HS-27A (cell line): ENCODE measurements around the gene TMEM39B.
"Not testable (repeated sequence)": the region's sequence is repeated elsewhere in the genome, so short reads cannot be mapped to it uniquely, and the experiment has no call there.

Experiments used
- DNase-seq: peaks from one replicate; pipeline ENCODE4 v3.0.0-alpha.2; 2012; ENCODE audit warnings: low read depth, missing footprints

The TMEM39B gene

DNA sequence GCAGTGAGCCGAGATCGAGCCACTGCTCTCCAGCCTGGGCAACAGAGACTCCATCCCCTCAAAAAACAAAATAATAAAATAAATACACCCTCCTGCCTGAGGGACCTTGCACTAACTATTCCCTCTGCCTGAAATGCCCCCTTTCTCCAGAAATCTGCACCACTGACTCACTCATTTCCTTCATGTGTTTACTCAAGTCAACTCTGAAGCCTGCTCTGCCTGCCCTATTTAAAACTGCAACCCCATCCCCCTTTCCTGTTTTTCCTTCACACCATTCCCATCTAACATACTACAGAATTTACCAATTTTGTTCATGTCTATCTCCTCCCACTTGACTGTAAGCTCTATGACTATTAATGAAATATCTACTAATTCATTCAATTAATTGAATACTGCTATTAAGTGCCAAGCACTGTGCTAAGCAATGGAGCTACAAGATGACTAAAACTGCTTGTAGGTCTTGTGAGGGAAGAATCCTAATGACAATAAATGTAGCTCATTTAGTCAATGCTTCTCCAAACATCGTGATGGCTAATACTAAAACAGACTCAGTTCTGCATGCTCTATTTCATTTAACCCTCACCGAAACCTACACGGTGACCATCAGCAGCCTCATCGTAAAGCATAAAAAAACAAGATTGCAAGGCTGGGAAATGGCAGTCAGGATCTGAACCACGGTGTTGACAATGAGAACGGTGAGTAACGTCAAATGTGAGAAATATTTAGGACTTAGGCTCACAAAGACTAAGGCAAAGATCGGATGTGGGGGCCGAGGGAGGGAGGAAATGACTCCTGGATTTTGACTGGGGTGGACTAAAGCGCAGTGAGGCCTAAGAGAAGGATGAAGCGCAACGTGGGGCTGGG is 749 bp upstream of the TMEM39B start:
- DNase-seq = no peak

- no peak for DNase-seq
These were observed 825 bp downstream of the TMEM39B start for GRCh38 chr1:32073299-32074229.

DNA sequence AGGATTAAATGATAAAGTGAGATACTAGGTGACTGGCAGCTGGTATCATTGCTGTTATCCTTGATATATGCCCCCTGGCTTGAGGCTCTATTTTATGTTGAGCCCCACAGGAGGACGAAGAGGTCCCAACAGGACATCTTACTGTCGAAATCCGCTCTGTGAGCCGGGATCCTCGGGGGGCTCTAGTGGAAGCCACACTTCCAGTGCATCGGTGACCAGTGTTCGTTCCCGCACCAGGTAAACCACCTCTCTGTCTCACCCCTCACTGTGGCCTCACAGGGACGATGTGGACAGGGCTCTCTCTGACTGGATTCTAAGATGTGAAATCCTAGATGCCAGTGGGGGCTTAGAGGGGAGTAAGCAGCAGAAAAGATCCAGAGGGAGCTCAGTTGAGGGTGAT is 2.1 kb downstream of the TMEM39B start:
- no peak for DNase-seq

DNA sequence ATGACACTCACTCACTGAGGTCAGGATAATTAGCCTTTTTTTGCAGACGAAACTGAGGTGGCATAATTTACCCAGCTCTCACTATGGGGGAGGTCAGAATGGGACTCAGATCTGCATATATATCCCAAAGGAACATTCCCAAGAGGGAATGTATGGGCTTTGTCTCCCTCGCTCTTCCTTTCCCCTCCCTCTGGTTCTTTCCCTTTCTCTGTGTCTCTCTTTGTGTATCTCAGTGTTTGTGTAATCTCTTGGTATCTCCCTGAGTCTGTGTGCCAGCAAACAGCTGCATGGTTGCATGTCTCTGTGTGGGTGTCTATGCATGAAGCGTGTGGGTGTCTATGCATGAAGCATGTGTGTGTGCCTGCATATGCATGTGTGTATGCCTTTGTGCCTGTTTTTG is 4.7 kb downstream of the TMEM39B start:
- no peak for DNase-seq

- DNase-seq = no peak
These were observed 9.3 kb downstream of the TMEM39B start for GRCh38 chr1:32082022-32082421.

- not testable (repeated sequence) for DNase-seq
These were observed 13.6 kb downstream of the TMEM39B start for GRCh38 chr1:32086381-32086780.

DNA sequence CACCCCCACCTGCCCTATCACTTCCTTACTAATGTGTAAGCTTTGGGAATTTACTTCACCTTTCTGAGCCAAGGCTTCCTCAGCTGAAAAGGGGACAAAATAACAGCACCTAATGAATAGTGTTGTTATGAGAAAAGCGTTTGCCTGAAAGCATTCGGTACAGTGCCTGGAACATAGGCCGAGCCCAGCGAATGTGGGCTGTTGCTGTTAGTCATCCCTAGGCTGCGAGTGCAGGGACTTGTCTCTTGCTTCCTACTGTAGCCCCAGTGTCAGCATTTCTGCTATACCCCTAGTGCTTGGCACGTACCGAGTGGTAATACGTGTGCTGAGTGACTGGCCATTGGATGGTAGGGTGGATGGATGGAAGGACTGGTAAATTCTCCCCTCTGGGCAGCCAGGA is 18.4 kb downstream of the TMEM39B start:
- DNase-seq = no peak

GRCh38 chr1:32091591-32091990 is 18.9 kb downstream of the TMEM39B start:
- DNase-seq = no peak

- no peak for DNase-seq
These were observed 22.2 kb downstream of the TMEM39B start for GRCh38 chr1:32094746-32095521.

GRCh38 chr1:32099426-32099825 is 26.7 kb downstream of the TMEM39B start:
- no peak for DNase-seq

DNA sequence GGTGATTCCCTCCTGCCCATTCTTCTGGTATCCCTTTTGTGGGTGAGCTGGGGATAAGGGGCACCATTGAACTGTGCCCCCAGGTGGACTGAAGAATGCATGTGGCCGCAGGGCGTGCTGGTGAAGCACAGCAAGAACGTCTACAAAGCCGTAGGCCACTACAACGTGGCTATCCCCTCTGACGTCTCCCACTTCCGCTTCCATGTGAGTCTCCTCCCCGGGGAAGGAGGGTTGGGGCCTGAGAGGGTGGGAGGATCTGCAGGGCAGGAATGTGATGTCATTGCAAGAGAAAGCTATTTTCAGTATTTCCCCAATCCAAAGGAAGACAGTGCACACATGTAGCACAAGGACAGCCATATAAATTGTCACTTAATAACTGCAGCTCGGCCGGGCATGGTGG is 27.6 kb downstream of the TMEM39B start:
- no peak for DNase-seq

GRCh38 chr1:32100807-32101708 is 28.3 kb downstream of the TMEM39B start:
- peak; percentile 82 for DNase-seq

- DNase-seq = no peak
These were observed 31.4 kb downstream of the TMEM39B start for GRCh38 chr1:32104127-32104526.

GRCh38 chr1:32105338-32105737 is 32.6 kb downstream of the TMEM39B start:
- DNase-seq = no peak

DNA sequence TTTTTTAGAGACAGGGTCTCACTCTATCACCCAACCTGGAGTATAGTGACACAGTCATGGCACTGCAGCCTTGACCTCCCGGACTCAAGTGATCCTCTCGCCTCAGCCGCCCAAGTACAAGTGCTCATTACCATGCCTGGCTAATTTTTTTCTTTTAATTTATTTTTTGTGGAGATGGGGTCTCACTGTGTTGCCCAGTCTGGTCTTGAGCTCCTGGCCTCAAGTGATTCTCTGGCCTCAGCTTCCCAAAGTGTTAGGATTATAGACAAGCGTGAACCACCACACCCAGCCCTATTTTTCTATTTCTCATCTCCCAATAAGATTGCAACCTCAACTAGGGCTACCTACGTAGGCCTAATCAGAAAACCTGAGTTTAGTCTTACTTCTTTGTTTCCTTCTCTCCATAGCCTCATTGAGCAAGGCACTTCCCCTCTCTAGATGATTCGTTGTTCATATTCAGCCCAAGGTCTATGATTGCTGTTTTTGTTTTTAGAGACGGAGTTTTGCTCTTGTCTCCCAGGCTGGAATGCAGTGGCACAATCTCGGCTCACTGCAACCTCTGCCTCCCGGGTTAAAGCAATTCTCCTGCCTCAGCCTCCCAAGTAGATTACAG is 34.0 kb downstream of the TMEM39B start:
- no peak for DNase-seq

- peak; percentile 94 for DNase-seq
These were observed 35.3 kb downstream of the TMEM39B start, which contains the start of gene KPNA6 for GRCh38 chr1:32107742-32108661. KPNA6 (plus strand) TSS chr1:32108056; CDS start chr1:32108131, 75 bp downstream.

GRCh38 chr1:32111040-32111623 is 38.4 kb downstream of the TMEM39B start:
- DNase-seq = no peak

DNA sequence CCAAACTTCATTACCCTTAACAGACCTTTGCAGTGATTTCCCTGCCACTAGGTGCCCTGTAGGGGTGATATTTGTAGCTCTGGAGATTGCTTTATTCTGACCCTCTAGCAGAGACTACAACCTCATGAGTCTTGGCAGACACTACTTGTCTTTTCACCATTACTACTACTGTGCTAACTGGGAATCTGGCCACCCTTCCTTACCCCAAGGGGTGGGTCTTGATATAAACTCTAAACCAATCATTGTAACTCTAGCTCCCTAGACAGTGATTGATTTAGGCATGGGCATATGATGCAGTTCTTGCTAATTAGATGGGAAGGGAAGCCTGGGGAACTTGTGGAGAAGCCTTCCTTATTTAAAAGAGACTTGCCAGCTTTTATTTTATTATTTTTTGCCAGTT is 39.0 kb downstream of the TMEM39B start:
- no peak for DNase-seq

DNA sequence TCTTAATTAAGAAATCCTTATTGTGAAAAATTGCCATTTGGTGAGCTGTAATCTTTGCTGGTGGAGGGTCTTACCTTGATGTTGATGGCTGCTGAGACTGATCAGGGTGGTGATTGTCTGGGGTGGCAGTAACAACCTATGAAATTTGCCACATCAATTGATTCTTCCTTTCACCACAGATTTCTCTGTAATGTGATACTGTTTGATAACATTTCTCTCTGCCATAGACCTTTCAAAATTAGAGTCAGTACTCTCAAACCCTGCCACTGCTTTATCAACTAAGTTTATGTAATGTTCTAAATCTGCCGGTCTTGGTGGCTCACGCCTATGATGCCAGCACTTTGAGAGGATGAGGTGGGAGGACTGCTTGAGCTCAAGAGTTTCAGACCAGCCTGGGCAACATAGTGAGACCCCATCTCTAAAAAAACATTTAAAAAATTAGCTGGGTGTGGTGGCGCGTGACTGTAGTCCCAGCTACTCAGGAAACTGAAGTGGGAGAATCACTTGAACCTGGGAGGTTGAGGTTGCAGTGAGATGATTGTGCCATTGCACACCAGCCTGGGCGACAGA is 40.2 kb downstream of the TMEM39B start:
- no peak for DNase-seq
